Large intestine (tissue), 12 donors: ENCODE measurements around the gene WWC2. TPM values are rescaled to one million over a fixed set of nuclear protein-coding genes. Genes with fewer than 3 reads are reported as not detected.
A peak's percentile ranks its signal among the peaks of the same experiment; 100 is the strongest.

ENCODE experiments used
- DNase-seq, 2 donors: peaks; one replicate each; pipeline versions ENCODE4 v3.0.0 to v3.0.0-alpha.2; 2013
- H3K27ac ChIP-seq: one replicate; pipeline ENCODE4 v1.5.1; 2013; ENCODE audit warnings: low read length
- H3K27me3 ChIP-seq: 2 replicates; pipeline ENCODE4 v1.6.1; 2013; ENCODE audit warnings: low read length; ENCODE audit not compliant: control insufficient read depth, insufficient read depth
- H3K36me3 ChIP-seq: 2 replicates; pipeline ENCODE4 v1.6.1; 2013; ENCODE audit warnings: low read length; ENCODE audit not compliant: control insufficient read depth, insufficient read depth
- H3K4me1 ChIP-seq: one replicate; pipeline ENCODE4 v1.6.1; 2013; ENCODE audit warnings: low read length; ENCODE audit not compliant: control insufficient read depth, insufficient read depth
- H3K4me3 ChIP-seq: one replicate; pipeline ENCODE4 v1.5.1; 2013; ENCODE audit warnings: low read length
- H3K9me3 ChIP-seq: one replicate; pipeline ENCODE4 v1.6.1; 2013; ENCODE audit warnings: mild to moderate bottlenecking, low read depth, low read length, moderate library complexity; ENCODE audit not compliant: control insufficient read depth
- WGBS: methylation state at CpG from one replicate; pipeline ENCODE4 v1.1.5; 2013; ENCODE audit warnings: low lambda C conversion rate; ENCODE audit not compliant: insufficient coverage; 5-methylcytosine and 5-hydroxymethylcytosine counted together
- long read RNA-seq, 11 donors: transcript quantifications; one replicate each; lab custom pipeline, GENCODE V29; 2026
- polyA plus RNA-seq: library from polyadenylated mRNA; unstranded; fragments of 120-200 nt; gene quantifications from one replicate; pipeline ENCODE4 v1.2.1, GENCODE V29; 2013

WWC2 gene
- 19.7 TPM for polyA plus RNA-seq
- long read RNA-seq, donor 1, full-length matches to known transcripts, result 2 of 2 reads
- long read RNA-seq, donor 1, partial matches to known transcripts, result 0 of 2 reads
- long read RNA-seq, donor 1, other reads (novel, unspliced or antisense), result 0 of 2 reads
- long read RNA-seq, donor 2, full-length matches to known transcripts, result 2 of 2 reads
- long read RNA-seq, donor 2, partial matches to known transcripts, result 0 of 2 reads
- long read RNA-seq, donor 2, other reads (novel, unspliced or antisense), result 0 of 2 reads
- long read RNA-seq, donor 3, full-length matches to known transcripts, result 1 of 1 reads
- long read RNA-seq, donor 3, partial matches to known transcripts, result 0 of 1 reads
- long read RNA-seq, donor 3, other reads (novel, unspliced or antisense), result 0 of 1 reads
- long read RNA-seq, donor 4, result 0 reads
- long read RNA-seq, donor 5, result 0 reads
- long read RNA-seq, donor 6, full-length matches to known transcripts, result 1 of 1 reads
- long read RNA-seq, donor 6, partial matches to known transcripts, result 0 of 1 reads
- long read RNA-seq, donor 6, other reads (novel, unspliced or antisense), result 0 of 1 reads
- long read RNA-seq, donor 7, full-length matches to known transcripts, result 1 of 1 reads
- long read RNA-seq, donor 7, partial matches to known transcripts, result 0 of 1 reads
- long read RNA-seq, donor 7, other reads (novel, unspliced or antisense), result 0 of 1 reads
- long read RNA-seq, donor 8, full-length matches to known transcripts, result 1 of 10 reads
- long read RNA-seq, donor 8, partial matches to known transcripts, result 9 of 10 reads
- long read RNA-seq, donor 8, other reads (novel, unspliced or antisense), result 0 of 10 reads
- long read RNA-seq, donor 9, result 0 reads
- long read RNA-seq, donor 10, full-length matches to known transcripts, result 3 of 3 reads
- long read RNA-seq, donor 10, partial matches to known transcripts, result 0 of 3 reads
- long read RNA-seq, donor 10, other reads (novel, unspliced or antisense), result 0 of 3 reads
- long read RNA-seq, donor 11, full-length matches to known transcripts, result 1 of 1 reads
- long read RNA-seq, donor 11, partial matches to known transcripts, result 0 of 1 reads
- long read RNA-seq, donor 11, other reads (novel, unspliced or antisense), result 0 of 1 reads

DNA sequence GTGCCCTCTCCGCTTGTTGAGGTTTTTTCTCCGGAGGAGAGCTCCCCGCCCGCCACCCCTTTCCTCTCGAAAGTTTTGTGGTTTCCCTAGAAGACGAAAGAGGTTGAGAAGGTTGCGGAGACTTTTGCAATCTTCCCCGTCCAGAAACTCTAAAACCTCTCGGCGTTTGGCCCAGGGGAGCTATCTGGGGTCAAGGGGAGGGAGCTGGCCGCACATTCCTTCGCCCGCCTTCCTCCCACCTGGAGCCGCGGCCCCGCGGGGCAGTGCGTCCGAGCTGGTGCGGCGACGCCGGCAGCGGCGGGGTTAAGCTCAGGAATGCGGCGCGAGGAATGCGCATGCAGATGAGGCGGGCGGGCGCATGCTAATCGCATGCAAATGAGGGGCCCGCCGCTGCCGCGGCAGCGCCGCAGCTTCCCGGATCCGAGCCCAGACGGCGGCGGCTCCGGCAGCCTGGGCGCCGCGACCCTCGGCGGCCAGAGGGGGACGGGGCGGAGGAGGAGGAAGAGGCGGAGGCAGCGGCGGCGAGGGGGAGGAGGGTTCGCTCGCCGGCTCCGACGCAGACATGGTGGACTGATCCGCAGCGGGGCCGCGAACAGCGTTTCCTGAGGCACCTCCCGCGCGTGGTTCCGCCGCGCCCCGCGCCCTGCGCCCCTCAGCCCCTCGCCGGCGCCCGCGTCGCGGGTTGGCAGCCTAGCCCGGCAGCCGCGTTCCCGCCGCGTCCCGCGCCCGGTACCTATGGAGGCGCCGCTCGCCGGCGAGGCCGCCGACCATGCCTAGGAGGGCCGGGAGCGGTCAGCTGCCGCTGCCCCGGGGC, at the start of gene WWC2:
Gene WWC2, plus strand, starts transcription at position 535 of the 814 bp plus-strand sequence. Its CDS starts 235 bp downstream, at position 770.
- WGBS, result no CpG with 5 or more reads among the region's 102 CpGs
- H3K9me3 ChIP-seq, result peaks cover 6% of the 10 kb centered on the region
- peaks cover 17% of the 10 kb centered on the region for H3K27me3 ChIP-seq
- peak within 1 kb of the TSS; percentile 75 for H3K4me3 ChIP-seq
- H3K36me3 ChIP-seq, result no peaks in the 10 kb centered on the region
- H3K27ac ChIP-seq, result peak within 1 kb of the TSS; percentile 79
- peak; percentile 83 to 94 for DNase-seq
- peaks cover 11% of the 10 kb centered on the region for H3K4me1 ChIP-seq

DNA sequence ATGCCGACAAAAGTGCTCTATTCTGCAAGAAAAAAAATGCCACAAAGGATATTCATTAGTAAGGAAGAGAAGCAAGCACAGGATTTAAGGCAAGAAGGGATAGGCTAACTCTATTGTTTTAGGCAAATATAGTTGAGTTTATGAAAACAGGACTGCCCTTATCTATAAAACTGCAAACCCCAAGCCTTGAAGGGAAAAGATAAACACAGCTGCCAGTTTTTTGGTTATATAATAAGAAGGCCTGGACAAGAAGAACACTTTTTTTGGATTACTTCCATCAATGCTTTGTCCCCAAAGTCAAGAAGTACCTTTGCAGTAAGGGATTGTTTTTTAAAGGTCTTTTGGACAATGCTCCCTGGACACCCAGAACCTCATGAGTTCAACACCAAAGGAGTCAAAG, 45.4 kb upstream of the WWC2 start:
- WGBS, result 100% methylated on average over 1 of the region's 1 CpG
- no peaks in the 10 kb centered on the region for H3K36me3 ChIP-seq
- no peaks in the 10 kb centered on the region for H3K9me3 ChIP-seq
- no peak overlapping the region for H3K27ac ChIP-seq
- no peak overlapping the region for H3K4me3 ChIP-seq
- no peak for DNase-seq
- no peaks in the 10 kb centered on the region for H3K27me3 ChIP-seq
- H3K4me1 ChIP-seq, result no peaks in the 10 kb centered on the region

DNA sequence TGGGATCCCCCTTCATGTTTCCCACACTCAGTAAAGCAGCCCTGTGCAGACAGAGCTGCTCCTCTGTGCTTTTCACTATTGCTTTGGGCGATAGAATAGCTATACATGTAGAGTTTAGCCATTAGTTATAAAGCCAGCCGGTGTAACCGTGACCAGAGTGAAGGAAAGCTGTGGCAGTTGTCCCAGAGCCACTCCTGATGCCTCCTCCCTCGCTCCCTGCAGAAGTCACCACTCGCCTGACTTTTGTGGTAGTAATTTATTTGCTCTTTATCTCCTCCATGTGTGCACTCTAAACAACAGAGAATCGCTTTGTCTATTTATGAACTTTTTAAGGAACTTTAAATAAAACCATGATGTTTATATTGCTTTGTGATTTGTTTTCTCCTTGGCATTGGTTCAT, 41.8 kb upstream of the WWC2 start:
- Histone ChIP-seq H3K36me3 (no peaks in the 10 kb centered on the region), H3K27me3 (no peaks in the 10 kb centered on the region), H3K27ac (no peak overlapping the region), H3K9me3 (no peaks in the 10 kb centered on the region), H3K4me3 (no peak overlapping the region), H3K4me1 (no peaks in the 10 kb centered on the region)
- 13% methylated on average over 1 of the region's 6 CpGs for WGBS
- no peak for DNase-seq

DNA sequence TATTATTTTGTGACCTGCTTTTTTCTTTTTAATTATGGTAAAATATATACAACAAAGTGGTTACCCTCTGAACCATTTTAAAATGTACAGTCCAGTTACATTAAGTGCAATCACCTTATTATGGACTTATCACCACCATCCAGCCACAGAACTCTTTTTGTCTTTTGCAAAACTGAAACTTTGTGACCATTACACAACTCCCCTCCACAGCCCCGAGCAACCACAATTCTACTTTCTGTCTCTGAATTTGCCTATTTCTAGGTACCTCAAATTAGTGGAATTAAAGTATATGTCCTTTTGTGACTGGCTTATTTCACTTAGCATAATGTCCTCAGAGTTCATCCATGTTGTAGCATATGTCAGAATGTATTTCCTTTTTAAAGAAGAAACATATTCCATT, 39.3 kb upstream of the WWC2 start:
- no peaks in the 10 kb centered on the region for H3K9me3 ChIP-seq
- WGBS, result no CpG with 5 or more reads among the region's 1 CpG
- H3K27ac ChIP-seq, result no peak overlapping the region
- no peak overlapping the region for H3K4me3 ChIP-seq
- no peaks in the 10 kb centered on the region for H3K36me3 ChIP-seq
- H3K4me1 ChIP-seq, result no peaks in the 10 kb centered on the region
- no peak for DNase-seq
- no peaks in the 10 kb centered on the region for H3K27me3 ChIP-seq

DNA sequence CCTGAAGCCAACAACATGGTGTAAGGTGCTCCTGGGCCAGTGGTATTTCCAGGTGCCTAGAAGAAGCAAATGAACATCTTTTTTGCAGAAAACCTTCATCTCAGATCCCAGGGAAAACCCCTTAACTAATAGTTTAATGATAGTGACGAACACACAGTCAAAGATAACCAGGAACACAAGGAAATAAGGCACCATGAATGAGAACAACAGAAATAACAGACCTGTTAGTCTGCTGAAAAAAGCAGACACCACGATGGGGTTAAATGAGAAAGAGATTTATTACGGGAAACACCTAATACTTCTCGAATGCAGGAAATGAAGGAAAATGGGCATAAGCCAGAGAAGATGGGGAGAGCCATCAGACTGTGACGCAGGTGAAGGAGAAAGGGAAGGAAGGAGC, 30.6 kb upstream of the WWC2 start:
- 94% methylated on average over 3 of the region's 5 CpGs for WGBS

DNA sequence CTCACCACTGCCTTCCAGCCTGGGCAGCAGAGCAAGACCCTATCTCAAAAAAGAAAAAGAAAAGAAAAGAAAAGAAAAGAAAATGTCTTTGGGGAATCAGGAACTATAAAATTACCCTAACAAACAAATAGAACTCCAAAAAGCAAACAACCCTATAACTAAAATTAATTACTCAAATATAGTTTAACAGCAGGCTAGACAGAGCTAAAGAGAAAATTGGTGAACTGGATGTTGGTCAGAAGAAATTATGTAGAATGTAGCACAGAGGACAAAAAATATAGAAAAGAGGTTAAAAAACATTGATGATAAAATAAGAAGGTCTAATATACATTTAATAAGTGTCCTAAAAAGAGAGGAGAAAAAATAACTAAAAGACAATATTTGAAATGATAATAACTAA, 27.8 kb upstream of the WWC2 start:
- no peak for DNase-seq
- H3K27me3 ChIP-seq, result peaks cover 2% of the 10 kb centered on the region
- no peak overlapping the region for H3K4me3 ChIP-seq
- H3K4me1 ChIP-seq, result no peaks in the 10 kb centered on the region
- no peaks in the 10 kb centered on the region for H3K36me3 ChIP-seq
- peaks cover 6% of the 10 kb centered on the region for H3K9me3 ChIP-seq
- H3K27ac ChIP-seq, result no peak overlapping the region

More for the DNA sequence above, 30.6 kb upstream of the WWC2 start:
- H3K4me3 ChIP-seq, result no peak overlapping the region
- no peaks in the 10 kb centered on the region for H3K36me3 ChIP-seq
- H3K9me3 ChIP-seq, result peaks cover 6% of the 10 kb centered on the region
- H3K27ac ChIP-seq, result no peak overlapping the region
- H3K27me3 ChIP-seq, result no peaks in the 10 kb centered on the region
- DNase-seq, result no peak
- no peaks in the 10 kb centered on the region for H3K4me1 ChIP-seq

DNA sequence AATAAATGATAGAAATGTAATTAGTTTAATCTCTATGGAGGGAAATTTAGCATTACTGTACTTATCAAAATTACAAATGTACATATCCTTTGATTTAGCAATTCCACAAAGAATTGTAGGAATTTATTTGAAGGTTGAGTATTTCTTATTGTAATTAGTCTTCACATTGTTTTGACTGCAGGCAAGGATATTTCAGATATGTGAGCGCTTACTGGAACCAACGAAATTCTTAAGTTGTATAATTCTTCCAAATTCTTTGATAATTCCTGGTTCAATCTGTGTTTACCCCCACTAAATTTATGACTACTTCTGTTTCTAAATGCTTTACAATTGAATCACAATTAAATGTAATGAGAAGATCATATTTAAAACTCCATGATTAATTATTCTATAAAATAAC, 26.9 kb upstream of the WWC2 start:
- H3K27ac ChIP-seq, result no peak overlapping the region
- no peak for DNase-seq
- 83% methylated on average over 2 of the region's 2 CpGs for WGBS

DNA sequence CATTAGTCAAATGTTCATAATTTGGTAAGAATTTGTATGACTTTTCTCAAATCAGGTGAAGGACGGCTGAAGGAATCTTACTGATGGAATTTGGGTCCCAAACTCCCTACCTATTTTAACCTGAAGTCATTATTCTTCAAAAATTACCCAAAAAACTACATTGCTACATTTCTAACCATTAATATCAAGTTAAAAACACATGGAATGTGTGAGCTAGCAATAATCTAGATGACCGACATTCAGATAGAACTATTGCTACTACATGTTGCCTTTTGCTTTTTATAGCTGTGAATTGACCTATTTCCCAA, 25.3 kb upstream of the WWC2 start:
- 40% methylated on average over 1 of the region's 2 CpGs for WGBS

More for the DNA sequence above, 26.9 kb upstream of the WWC2 start:
- Histone ChIP-seq H3K27me3 (peaks cover 2% of the 10 kb centered on the region), H3K9me3 (peaks cover 6% of the 10 kb centered on the region), H3K4me3 (no peak overlapping the region), H3K4me1 (no peaks in the 10 kb centered on the region), H3K36me3 (no peaks in the 10 kb centered on the region)

DNA sequence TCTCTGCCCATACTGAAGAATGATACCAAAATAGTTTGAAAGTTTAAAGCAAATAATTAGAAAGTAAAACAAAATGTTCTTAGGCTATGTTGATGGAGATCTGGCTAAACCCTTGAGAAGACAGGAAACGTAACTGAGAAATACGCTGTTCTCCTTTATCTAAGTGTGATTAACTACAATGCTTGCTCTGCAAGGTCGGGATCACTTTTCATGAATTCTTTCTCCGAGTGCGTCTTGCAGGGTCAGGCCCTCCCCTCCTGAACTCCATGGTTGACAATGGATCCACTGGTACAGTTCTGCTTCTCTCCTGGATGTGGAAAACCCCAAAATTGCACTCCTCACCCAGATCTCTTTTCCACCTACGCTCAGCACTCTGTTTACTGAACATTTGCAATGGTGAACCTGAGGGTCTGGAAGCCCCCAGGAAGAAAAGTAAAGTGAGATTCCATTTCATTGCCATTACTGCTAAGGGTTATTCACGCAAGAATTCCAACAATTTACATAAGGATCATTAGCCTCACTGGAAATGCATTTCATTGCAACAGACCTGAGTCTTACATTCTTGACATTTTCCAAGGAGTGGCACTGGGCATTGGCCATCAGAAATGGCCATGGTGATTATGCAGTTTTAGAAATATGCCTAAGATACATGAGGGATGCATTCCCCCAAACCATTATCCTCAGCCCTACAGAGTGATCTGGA, 24.6 kb upstream of the WWC2 start:
- H3K4me1 ChIP-seq, result no peaks in the 10 kb centered on the region
- H3K4me3 ChIP-seq, result no peak overlapping the region
- peaks cover 6% of the 10 kb centered on the region for H3K9me3 ChIP-seq
- DNase-seq, result no peak
- no peak overlapping the region for H3K27ac ChIP-seq
- WGBS, result no CpG with 5 or more reads among the region's 7 CpGs
- H3K36me3 ChIP-seq, result no peaks in the 10 kb centered on the region
- peaks cover 2% of the 10 kb centered on the region for H3K27me3 ChIP-seq

More for the DNA sequence above, 25.3 kb upstream of the WWC2 start:
- no peaks in the 10 kb centered on the region for H3K36me3 ChIP-seq
- no peaks in the 10 kb centered on the region for H3K4me1 ChIP-seq
- DNase-seq, result no peak
- peaks cover 6% of the 10 kb centered on the region for H3K9me3 ChIP-seq
- peaks cover 2% of the 10 kb centered on the region for H3K27me3 ChIP-seq
- H3K4me3 ChIP-seq, result no peak overlapping the region
- no peak overlapping the region for H3K27ac ChIP-seq
